GM21737 (cell line): Measurements from ENCODE around the gene GATA3.
"Not testable (repeated sequence)": the region's sequence is repeated elsewhere in the genome, so short reads cannot be mapped to it uniquely, and the experiment has no call there.

ENCODE experiments used
- ATAC-seq: cut with Tn5 transposase; IDR thresholded peaks from one replicate; pipeline ENCODE4 v1.9.1; 2021; ENCODE audit warnings: mild to moderate bottlenecking, moderate library complexity; ENCODE audit not compliant: unreplicated experiment

The GATA3 gene

DNA sequence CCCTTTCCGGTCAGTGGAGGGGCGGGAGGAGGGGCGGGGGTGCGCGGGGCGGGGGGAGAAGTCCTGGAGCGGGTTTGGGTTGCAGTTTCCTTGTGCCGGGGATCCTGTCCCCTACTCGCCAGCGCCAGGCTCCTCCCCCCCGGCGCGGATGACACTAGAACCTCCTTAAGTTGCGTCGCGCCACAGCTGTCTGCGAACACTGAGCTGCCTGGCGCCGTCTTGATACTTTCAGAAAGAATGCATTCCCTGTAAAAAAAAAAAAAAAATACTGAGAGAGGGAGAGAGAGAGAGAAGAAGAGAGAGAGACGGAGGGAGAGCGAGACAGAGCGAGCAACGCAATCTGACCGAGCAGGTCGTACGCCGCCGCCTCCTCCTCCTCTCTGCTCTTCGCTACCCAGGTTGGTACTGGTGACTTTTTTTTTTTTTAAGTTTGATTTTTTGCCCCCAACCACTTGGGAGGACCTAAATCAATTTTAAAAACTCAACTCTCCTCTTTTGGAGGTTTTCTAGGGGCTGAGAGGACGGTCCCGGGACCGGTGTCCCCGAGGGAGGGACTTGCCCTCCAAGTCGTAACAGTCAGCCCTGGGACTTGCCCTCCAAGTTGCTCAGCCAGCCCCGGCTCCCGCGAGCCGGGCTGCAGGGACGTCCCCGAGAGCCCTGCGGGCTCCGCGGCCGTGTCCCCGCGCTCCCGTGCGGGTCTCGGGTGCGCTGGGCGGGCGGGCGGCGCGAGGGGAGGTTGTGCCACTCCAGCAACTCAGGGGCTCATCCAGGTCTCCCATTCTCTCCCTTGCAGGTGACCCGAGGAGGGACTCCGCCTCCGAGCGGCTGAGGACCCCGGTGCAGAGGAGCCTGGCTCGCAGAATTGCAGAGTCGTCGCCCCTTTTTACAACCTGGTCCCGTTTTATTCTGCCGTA is at the start of gene GATA3:
Gene GATA3, plus strand, starts transcription at position 195 of the 914 bp plus-strand sequence. CDS start 968 bp downstream, outside the sequence.
- ATAC-seq = peak; percentile 36

DNA sequence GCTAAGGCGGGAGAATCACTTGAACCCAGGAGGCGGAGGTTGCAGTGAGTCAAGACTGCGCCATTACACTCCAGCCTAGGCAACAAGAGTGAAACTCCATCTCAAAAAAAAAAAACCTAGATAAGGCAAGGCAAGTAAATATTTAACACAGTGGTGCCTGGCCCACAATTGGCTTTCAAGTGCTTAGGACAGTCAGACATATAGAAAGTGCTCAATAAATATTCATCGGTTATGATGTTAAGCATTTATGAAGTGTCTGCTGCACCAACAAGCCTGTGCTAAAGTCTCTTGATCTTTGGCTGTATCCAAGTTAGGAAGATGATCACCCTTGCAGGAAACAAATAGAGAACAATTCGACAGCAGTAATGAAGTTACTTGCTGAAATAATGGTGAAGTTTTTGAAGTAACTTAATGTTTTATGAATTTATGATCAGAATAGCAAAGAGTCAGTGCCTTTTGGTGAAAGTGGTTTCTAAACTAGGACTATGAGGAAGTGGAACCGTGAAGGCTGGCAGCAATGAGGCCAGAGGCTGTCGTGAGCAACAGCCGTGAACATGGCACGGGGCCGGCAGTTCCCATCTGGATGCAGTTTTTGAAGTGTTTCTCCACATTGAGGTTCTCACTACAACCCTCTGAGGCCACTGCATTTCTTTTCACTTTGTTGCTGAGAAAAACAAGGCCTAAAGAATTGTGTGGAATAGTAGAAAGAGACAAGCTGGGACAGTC is 48.1 kb upstream of the GATA3 start:
- no peak for ATAC-seq

DNA sequence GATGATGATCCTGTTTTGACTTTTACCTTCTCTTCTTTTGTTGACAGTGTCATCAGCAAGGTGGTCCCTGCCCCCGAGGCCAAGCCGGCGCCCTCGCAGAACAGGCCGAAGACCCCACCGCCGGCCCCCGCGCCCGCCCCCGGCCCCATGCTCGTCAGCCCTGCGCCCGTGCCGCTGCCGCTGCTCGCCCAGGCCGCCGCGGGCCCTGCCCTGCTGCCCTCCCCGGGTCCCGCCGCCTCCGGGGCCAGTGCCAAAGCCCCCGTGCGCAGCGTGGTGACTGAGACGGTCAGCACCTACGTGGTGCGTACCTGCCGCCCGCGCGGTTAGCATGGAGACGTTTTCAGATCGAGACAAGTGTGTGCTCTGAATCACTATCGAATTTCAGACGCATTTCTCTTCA is 45.5 kb upstream of the GATA3 start:
- ATAC-seq = no peak

DNA sequence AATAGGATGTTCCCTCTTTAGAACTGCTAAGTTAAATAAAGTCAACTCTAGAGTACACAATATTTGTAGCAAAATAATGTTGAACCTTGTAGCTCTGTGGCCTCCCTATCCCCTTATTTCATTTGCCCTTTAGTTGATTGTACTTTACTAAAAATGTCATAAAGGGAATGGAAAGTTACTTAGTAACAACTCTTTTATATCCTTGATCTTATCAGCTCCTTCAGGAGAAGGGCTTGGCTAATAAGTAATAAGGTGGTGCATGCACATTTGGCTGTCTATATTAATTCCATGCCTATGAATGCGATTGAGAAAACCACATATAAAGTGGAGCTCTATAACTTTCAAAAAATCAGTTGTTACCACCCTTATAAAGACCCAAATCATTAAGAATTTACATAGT is 41.5 kb upstream of the GATA3 start:
- no peak for ATAC-seq

DNA sequence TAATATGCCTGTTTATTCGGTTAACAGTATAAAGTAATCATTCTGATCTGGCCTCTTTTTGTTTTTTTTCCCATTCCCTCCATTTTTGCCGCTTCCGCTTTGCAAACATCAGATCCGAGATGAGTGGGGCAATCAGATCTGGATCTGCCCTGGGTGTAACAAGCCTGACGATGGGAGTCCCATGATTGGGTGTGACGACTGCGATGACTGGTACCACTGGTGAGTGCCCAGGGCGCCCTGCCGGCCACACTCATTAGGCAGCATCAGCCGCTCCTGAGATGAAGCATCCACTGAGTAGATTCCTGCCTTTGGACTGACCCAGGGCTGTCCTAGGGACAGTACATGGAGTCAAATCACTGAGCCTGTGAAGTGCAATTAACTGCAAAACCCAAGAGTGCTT is 40.9 kb upstream of the GATA3 start:
- ATAC-seq = no peak

DNA sequence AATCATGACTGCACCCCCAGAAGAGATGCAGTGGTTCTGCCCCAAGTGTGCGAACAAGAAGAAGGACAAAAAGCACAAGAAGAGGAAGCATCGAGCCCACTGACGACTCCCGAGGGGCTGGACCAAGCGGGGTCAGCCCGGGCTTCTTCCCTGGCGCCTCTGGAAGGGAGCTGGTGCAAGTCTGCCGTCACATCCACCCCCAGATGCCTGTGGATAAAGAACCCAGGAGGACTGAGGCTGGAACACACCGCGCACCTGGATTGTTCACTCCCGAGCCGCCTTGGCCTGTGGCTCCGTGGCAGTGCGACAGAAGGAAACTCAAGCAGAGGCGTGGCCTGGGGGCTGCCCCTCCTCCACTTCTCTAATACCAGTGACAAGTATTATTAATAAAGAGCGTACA is 39.8 kb upstream of the GATA3 start:
- ATAC-seq = no peak

DNA sequence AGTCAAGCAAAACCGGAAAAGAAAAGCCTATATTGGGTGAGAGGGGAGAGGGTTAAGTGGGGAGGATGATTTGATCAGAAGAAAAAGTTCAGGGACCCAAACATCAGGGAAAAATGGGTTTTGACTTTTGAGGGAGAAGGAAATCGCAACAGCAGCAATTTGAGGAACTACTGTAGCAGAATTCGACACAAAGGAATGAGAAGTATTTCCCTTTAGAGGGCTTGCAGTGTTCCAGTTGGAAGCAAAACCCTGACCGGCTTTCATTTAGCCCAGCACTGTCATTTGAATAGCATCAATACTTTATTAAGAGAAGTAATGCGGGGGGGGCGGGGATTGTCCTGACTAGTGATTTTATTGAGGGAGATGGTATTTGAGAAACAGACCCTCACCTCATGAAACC is 37.2 kb upstream of the GATA3 start:
- ATAC-seq = no peak

DNA sequence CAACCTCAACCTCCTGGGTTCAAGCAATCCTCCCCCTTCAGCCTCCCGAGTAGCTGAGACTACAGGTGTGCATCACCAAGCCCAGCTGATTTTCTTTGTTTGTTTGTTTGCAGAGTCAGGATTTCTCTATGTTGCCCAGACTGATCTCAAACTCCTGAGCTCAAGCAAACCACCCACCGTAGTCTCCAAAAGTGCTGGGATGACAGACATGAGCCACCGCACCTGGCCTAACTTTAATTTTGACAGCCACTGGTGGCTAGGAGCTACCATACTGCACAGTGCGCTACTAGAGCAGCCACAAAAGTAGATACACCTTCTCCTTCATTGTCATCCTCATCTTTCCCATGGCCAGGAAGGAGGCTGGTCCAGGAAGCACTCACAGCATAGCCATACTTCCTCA is 31.2 kb upstream of the GATA3 start:
- ATAC-seq = no peak

DNA sequence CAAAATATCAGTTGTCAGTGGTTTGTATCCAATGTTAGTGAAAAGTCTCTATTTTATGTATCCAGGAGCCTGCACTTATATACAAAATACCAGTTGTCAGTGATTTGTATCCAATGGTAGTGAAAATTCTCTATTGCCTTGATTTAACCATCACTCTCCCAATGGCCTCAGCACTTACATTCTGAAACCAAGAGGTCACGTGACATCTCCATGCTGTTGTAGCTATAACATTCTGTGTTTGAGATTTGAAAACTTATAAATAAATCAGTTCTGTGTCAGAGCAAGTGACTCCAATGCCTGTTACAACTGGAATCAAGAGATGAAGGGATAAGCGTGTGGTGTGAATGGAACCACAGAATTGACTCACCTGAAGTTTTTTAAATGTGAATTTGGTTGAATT is 30.6 kb upstream of the GATA3 start:
- ATAC-seq = no peak

DNA sequence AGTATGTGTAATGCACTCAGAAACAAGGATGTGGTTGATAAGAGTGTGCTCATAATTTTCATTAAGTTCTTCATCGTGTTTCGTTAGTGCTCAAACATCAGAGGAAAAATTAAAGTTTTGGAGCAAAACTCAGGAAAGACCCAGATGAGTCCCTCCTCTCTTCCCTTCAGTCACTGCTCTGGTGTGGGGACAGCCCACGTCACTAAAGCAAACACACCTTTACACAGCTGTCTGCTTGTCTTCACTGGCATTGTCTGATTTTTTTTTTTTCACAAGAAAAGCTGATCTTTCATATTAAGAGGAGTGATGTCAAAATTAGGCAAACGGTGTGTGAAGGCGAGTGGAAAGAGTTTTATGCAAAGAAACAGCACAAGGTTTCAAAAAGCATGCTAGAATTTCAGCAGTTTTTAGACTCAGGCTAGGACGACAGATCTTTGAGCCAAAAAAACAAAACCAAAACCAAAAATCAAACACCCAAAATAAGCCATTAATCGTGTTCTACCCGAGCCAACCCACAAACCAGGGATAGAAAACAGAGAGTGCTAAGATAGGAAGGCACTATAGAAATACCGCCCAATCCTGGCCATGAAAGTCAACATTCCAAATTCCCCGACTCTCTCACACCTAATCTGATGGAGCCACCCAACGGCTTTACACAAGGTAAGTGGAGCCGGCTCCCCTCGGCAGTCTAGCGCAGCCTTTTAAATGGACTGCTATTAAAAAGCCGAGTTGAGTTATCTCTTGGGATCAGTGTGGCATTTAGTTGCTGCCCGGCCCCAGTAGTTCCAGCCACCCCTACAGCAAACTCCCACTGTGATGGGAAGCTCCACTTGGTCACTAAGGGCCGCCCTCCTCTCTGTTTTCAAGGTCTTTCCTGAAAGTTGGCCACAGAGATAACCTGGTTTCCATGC is 27.9 kb upstream of the GATA3 start:
- no peak for ATAC-seq

DNA sequence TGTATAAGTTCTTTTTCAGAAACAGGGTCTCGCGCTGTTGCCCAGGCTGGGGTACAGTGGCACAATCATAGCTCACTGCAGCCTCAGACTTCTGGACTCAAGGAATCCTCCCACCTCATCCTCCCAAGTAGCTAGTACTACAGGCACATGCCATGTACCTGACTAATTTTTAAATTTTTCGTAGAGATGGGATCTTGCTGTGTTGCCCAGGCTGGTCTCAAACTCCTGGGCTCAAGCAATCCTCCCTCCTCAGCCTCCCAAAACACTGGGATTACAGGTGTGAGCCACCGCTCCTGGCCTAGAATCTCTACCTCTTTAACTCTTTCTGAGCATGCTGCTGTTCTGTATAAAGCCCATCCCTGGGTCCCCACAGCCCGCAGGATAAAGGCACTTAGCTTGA is 23.3 kb upstream of the GATA3 start:
- ATAC-seq = not testable (repeated sequence)

DNA sequence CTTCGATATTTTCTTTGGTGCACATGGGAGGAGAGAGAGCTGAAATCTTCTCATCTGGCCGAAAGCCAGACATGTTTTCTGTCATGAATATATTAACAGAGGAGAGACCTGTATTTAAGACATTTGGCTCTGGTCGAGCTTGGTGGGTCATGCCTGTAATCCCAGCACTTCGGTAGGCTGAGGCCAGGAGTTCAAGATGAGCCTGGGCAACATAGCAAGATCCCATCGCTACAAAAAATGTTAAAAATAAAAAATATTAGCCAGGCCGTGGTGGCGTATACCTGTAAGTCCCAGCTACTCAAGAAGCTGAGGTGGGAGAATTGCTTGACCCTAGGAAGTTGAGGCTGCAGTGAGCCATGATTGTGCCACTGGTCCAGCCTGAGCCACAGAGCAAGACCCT is 21.9 kb upstream of the GATA3 start:
- no peak for ATAC-seq

DNA sequence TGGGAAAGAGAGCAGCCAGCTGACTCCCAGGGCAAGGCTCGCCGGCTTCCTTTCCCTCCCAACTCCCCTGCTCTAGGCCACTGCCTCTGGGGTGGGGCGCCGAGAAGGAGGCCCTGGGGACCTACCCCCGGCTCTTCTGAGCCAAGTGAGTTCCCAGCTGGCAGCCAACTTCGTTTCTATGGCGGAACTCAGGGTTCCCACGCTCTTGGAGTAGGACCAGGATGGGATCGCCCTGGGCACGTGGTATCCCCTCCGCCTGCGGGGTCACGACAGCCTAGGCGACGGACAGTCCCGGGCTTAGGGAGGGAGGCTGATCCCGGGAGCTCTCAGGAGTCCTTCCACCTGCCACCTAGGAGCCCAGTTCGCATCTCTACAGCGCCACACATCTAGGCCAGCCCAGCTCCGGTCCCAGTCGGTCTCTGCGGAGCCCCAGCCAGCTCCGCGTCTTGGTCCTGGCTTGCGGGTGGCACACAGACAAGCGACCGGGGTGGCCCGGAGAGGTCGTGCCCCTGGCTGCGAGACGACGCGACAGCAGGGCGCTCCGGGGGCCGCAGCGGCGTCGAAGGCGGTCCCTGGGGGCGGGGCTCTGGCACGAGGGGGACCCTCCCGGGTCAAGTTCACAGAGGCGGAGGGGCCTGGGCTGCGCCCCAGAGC is 20.5 kb upstream of the GATA3 start:
- ATAC-seq = no peak

DNA sequence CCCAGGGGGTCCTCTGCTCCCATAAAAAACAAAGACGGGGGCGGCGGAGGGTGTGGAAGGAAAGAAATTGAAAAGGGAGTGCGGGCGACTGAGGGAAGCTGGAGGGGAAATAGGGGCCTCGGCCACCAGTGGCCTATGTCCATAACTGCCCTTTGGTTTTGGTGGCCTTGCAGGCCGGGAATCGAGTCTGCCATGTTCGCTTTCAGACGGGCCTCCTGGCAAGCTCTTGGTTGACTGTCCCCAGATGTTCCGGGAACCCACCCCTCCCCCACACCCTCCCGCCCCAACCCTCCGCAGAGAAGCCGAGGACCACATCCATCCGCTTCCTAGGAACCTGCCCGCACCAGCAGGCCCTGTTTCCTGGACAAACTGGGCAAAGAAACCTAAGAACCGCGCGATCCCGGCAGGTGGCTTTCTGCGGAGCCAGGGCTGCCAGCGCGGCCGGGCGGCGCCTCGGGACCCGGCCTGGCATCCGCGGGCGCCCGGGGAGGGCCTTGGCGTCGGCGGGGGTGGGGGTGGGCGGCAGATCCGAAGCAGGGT is 20.0 kb upstream of the GATA3 start:
- no peak for ATAC-seq

DNA sequence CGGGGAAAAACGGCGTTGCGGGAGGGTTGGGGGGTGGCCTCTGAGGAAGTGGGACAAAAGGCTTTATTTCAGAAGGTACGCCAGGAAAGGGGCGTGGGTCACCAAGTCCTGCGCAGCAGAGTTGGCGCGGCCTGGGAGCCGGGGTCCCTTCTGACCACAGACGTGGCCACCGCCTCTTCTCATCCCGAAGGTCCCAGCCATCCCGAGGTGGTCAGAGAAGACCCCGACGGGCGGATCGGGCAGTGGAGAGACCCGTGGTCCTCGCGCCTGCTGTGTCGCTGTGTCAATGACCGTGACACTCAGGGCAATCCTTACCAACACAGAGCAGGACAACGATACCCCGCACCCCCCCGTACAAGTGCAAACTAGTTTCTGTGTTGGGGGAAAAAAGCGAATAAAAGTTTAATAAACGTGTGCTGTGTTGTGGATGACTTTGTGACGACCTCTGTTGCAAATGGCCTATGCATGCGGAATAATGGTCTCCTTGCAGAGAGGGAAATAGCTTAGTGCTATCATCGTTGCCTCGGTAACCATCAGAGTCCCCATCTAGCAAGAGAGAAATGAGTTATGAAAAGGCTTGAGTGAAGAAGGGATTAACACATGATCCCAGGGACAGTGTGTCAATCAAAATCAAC is 19.4 kb upstream of the GATA3 start:
- ATAC-seq = no peak

DNA sequence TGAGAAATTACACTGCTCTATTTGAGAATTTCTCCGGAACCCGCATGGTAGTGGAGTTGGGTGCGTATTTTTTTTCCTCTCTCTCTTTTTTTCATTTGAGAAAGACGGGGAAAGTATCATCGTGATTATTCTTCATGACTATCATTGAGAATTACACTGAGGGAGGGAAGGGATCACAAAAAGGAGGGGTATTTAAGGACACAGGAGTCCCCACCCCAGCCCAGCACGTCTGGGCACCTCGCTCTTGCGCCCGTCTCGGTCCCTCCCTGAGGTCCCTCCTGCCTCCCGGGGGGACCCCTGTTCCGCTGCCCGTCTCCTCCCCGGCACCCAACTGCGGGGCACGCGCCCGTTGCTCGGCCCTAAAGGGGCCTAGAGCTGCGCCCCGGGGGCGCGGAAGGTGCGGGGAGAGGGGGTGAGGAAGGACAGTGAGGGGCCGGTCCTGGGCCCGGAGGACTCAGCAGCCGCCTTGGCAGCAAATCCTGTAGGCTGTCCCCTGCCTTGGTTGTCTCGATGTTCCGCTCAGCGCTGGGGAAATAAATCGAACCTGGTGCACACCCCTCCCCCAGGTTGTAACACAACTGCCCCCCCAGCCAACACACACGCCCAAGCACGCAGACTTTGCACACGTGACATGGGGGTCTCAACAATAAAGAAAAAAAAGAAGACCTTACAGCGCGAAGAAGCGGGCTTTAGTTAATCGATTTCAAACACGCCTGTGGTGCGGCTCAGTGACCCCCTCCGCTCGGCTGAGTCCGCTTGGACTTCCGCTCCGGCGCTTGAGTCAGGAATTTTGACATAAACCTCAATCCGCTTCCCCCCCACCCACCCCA is 18.6 kb upstream of the GATA3 start:
- ATAC-seq = no peak

DNA sequence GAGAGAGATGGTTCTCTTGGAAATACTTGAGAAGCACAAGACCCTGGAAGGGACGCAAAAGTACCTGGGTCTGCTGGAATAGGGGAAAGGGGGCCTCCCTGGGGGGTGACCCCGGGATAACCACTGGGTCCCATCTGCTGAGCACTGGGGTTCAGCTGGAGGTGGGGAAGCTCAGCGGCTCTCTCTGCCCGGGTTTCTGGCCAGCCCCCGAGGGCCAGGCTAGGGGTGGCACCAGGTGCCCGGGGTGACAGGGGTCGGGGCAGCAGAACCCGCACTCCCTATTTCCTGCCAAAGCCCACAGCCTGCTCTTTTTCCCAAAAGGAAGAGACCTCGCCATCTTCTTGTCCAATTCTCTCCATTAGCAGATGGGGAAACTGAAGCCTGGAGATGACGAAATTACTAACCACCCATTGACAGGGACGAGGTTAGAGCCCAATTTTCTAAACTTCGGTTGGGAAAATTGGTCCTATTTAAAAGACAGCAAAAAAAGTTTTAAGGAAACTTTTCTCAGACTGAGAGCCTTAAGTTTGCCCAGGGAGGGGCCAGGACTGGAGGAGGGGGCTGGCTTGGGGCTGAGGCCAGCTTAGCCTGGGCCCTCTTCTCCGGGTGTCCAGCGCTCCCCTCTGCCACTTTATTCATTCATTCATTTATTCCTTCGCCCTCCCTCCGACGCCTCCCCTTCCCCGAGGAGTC is 17.8 kb upstream of the GATA3 start:
- no peak for ATAC-seq

DNA sequence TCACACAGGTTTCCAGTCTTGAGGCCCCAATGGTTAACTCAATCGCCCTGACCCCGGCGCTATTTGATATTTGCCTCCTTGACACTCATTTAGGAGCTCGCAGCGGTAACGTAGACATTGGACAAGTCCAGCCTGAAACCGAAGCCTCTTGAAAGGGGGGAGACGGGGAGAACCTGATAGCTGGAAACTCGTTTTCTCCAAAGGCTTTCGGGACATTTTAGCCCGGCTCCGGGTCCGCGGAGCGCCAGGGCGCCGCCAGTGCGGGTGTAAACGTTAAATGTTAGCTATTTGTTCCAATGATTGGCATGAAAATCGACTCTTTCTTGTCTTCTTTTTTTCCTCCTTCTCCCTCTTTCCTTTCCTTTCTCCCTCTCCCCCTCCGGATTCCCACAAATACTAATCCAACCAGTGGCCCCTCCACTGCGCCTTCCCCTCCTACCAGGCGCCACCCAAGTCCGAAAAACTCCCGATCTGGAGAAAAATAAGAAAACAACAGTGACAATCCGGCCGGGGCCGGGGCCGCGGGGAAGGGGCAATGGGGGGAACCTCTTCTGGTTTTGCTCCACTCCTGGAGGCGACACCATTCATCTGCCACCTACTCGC is 17.2 kb upstream of the GATA3 start:
- ATAC-seq = no peak
